GM12872 (cell line): ENCODE measurements around the gene PTPN12.

Experiments
- TF ChIP-seq, protein P1 (sequence below): IDR thresholded peaks from 3 replicates; pipeline ENCODE4 v1.5.1; 2011; ENCODE audit warnings: low read depth, mild to moderate bottlenecking, low read length, moderate library complexity; ENCODE audit not compliant: insufficient read depth

Gene PTPN12

DNA sequence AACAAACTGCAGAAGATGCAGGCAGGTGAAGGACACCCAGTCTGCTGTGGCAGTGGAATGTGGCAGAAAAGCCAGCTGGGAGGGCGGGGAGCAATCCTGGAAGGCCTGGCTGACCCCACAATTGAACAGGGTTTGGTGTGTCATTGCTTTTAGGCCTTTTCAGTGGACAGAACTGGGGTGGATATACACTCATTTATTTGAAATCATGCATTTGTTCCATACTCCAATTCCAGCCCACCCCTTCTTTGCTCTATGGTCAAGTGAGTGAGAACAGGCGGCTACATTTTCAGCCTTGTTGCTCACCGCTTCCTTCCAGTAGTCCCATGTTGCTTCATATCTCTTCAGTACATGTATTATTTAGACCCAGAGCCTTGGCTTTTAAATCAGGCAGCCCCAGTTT is 39.8 kb downstream of the PTPN12 start:
- TF ChIP-seq, protein P1, sequence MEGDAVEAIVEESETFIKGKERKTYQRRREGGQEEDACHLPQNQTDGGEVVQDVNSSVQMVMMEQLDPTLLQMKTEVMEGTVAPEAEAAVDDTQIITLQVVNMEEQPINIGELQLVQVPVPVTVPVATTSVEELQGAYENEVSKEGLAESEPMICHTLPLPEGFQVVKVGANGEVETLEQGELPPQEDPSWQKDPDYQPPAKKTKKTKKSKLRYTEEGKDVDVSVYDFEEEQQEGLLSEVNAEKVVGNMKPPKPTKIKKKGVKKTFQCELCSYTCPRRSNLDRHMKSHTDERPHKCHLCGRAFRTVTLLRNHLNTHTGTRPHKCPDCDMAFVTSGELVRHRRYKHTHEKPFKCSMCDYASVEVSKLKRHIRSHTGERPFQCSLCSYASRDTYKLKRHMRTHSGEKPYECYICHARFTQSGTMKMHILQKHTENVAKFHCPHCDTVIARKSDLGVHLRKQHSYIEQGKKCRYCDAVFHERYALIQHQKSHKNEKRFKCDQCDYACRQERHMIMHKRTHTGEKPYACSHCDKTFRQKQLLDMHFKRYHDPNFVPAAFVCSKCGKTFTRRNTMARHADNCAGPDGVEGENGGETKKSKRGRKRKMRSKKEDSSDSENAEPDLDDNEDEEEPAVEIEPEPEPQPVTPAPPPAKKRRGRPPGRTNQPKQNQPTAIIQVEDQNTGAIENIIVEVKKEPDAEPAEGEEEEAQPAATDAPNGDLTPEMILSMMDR = no peak

DNA sequence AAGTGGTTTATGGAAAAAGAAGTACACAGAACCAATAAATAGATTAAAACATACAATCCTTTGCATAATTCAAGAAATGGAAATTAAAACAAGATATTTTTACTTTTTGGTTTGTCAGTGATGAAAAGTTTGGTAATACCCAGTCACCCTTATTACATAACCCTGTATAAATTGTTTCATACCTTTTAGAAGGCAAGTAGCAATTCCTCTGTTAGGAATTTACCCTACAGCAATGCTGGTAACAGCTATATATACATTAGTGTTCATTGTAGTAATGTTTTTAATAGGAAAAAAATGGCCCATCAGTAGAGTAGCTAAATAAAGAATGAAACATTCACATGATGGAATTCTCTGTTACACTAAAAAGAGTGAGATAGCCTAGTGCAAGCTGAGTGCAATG is 42.7 kb downstream of the PTPN12 start:
- TF ChIP-seq, protein P1 = no peak

DNA sequence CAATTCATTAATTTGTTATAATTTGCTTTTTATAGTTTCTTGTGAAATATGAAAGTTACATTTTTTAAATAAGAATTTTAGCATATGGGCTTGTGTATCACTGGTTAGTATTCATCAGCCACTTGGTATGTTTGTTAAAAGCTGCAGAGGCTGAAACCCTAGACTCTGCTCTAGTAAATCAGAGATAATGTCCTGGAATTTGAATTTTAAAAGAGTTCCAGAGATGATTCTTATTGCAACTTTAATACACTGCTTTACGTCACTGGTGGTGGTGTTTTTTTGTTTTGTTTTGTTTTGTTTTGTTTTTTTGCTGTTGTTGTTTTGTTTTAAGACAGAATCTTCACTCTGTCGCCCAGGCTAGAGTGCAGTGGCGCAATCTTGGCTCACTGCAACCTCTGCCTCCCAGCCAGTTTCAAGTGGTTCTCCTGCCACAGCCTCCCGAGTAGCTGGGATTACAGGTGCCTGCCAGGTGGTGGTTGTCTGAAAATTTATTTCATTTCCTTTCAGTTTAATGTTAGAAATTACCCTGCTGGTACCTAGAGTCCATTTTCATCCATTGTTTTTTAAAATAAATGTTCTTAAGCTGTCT is 43.8 kb downstream of the PTPN12 start:
- TF ChIP-seq, protein P1 = no peak

DNA sequence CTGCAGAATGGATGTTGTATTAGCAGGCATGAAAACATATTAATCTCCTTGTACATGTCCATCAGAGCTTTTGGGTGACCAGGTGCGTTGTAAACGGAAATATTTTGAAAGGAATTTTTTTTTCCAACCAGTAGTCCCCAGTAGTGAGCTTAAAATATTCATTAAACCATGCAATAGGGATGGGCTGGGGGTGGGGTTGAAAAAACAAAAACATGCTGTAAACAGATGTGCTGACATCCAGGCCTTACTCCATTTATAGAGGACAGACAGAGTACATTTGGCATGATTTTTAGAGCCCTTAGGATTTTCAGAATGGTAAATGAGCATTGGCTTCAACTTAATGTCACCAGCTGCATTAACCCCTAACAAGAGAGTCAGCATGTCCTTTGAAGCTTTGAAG is 50.2 kb downstream of the PTPN12 start:
- TF ChIP-seq, protein P1 = no peak

DNA sequence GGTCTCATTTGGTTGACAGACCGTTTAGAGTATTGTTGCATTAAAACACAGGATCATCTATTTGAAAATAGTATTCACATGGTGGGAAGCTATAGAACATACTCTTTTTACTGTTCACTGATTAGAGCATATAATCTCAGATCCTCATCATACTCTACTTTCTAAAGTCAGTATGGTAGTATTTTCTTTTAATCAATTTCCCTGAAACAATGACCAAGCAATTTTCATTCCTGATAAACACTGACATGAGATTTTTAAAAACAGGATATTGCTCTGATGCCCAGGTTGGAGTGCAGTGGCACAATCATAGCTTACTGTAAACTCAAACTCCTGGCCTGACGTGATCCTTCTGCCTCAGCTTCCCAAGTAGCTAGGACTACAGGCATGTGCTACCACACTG is 63.9 kb downstream of the PTPN12 start:
- TF ChIP-seq, protein P1 = no peak

DNA sequence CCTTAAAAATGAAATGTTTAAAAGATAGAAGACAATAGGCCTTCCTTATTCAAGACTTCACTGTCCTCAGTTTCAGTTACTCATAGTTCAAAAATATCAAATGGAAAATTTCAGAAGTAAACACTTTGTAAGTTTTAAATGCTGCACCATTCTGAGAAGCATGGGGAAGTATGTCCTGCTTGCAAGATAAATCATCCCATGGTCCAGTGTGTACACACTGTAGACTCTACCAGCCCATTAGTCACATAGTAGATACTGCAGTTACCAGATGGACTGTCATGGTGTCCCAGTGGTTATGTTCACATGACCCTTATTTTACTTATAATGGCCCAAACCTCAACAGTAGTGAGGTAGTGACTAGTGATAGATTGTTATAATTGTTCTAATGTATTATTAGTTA is 69.5 kb downstream of the PTPN12 start:
- TF ChIP-seq, protein P1 = no peak

DNA sequence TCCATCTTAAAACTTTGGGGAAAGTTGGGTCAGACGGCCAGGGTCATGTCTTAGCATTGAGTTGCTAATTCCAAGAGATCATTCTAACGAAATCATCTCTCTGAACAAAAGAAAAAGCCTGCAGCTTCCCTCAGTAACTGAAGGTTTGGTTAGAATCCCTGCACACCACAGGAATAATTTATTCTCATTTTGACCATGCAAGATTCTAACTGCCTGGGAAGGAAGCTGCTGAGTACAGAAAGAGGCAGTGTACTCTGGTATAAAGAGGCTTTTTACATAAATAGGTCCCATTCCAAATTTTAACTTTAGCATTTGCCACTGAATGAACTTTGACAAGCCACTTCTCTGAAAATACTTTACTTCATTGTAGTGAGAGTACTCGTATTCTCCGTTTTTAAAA is 82.2 kb downstream of the PTPN12 start:
- TF ChIP-seq, protein P1 = no peak
